HUES6 (cell line): ENCODE data around the gene CTSD.

Experiments
- H3K27ac ChIP-seq: 2 replicates; pipeline ENCODE4 v1.7.0; 2013; ENCODE audit warnings: low read depth, mild to moderate bottlenecking, low read length, inconsistent platforms
- H3K27me3 ChIP-seq: 2 replicates; pipeline ENCODE4 v1.6.1; 2013; ENCODE audit warnings: low read length; ENCODE audit not compliant: control insufficient read depth, insufficient read depth
- H3K36me3 ChIP-seq: 2 replicates; pipeline ENCODE4 v1.6.1; 2013; ENCODE audit warnings: low read length; ENCODE audit not compliant: control insufficient read depth, insufficient read depth
- H3K4me1 ChIP-seq: 2 replicates; pipeline ENCODE4 v1.6.1; 2013; ENCODE audit warnings: low read length; ENCODE audit not compliant: control insufficient read depth, insufficient read depth
- H3K4me3 ChIP-seq: 2 replicates; pipeline ENCODE4 v1.5.1; 2013; ENCODE audit warnings: low read depth, low read length
- H3K9ac ChIP-seq: one replicate; pipeline ENCODE4 v1.6.1; 2013; ENCODE audit warnings: mild to moderate bottlenecking, low read length
- H3K9me3 ChIP-seq: 2 replicates; pipeline ENCODE4 v1.6.1; 2013; ENCODE audit warnings: low read depth, low read length; ENCODE audit not compliant: control insufficient read depth, insufficient read depth

Gene CTSD

GRCh38 chr11:1746511-1746931, 17.2 kb downstream of the CTSD start:
- Histone ChIP-seq H3K4me3 (no peak overlapping the region), H3K27ac (no peak overlapping the region), H3K9ac (no peak overlapping the region), H3K9me3 (peaks cover 6% of the 10 kb centered on the region; the same call in 1 of the 2 replicates), H3K36me3 (no peaks in the 10 kb centered on the region), H3K4me1 (peaks cover 11% of the 10 kb centered on the region; the same call in 1 of the 2 replicates), H3K27me3 (peaks cover 87% of the 10 kb centered on the region)

GRCh38 chr11:1745701-1746320, 17.9 kb downstream of the CTSD start:
- H3K27ac ChIP-seq: no peak overlapping the region
- H3K36me3 ChIP-seq: no peaks in the 10 kb centered on the region
- peaks cover 94% of the 10 kb centered on the region for H3K27me3 ChIP-seq
- no peak overlapping the region for H3K4me3 ChIP-seq
- H3K4me1 ChIP-seq: peaks cover 11% of the 10 kb centered on the region; the same call in 1 of the 2 replicates
- H3K9ac ChIP-seq: no peak overlapping the region
- peaks cover 6% of the 10 kb centered on the region; the same call in 1 of the 2 replicates for H3K9me3 ChIP-seq

DNA sequence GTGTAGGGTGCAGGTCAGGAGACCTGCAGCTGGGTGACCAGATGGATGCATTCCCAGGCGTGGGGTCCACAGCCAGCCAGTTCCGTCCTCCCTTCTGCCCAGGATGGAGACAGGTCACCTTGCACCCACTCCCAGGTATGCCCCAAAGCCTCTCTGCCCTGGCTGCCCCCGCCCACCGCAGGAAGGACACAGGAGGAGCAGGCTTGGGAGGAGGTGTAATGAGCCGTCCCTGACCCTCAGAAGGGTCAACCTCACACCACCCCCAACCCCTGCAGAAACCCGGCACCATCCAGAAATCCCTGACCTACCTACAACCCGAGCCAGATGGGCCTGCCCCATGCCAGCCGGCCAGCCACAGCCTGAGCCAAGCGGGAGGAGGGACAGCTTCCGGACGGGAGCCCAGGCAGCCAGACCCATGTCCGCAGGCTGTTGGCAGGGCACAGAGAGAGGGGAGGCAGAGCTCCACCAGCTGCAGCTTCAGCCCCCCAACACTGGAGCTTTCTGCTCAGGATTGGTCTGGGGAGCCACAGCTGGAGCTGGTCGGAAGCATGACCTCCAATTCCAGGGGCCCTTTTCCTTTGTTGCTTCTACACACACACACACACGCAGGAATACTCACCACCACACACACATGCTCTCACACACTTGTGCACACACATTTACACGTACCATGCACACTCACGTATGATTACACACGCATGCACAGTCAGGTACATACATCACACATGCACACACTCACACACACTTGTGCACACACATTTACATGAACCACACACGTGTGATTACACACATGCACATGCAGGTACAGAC, 18.6 kb downstream of the CTSD start:
- Histone ChIP-seq H3K27me3 (peaks cover 94% of the 10 kb centered on the region), H3K4me1 (peaks cover 4% of the 10 kb centered on the region; the same call in 1 of the 2 replicates), H3K36me3 (no peaks in the 10 kb centered on the region), H3K4me3 (no peak overlapping the region), H3K9me3 (peaks cover 6% of the 10 kb centered on the region; the same call in 1 of the 2 replicates), H3K9ac (no peak overlapping the region), H3K27ac (no peak overlapping the region)

DNA sequence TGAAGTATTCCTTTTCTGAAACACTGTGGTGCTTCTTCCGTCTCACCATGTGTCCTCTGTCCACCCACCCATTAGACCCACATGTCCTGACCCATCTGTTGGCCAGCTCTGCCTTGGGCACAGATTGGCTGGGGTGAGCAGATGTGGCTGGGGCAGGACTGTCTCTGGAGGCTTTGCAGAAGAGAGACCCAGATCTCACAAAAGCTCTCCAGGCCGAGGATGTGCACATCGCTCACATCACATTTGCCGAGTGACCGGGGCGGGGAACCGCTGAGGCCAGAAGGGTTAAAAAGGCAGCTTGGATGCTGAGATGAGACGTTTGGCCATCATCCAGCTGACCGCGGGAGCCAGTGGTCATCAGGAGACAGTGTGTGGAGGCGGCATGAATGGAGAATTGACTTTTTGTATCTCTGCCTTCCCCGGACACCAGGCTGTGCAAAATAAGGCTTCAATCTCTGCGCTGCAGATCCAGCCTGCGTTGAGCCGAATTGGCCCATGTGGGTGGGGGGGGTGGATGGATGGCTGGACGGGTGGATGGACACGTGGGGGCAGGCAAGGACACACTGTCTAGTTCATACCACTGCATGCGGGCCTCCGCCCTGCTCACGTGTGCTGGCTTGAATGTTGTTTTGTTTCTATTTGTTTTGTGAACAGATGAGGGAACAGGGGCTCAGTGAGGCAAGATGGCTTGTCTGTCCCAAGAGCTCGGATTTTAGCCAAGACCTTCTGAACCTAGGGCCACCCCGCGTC, 19.4 kb downstream of the CTSD start:
- Histone ChIP-seq H3K27ac (no peak overlapping the region), H3K4me3 (no peak overlapping the region)

DNA sequence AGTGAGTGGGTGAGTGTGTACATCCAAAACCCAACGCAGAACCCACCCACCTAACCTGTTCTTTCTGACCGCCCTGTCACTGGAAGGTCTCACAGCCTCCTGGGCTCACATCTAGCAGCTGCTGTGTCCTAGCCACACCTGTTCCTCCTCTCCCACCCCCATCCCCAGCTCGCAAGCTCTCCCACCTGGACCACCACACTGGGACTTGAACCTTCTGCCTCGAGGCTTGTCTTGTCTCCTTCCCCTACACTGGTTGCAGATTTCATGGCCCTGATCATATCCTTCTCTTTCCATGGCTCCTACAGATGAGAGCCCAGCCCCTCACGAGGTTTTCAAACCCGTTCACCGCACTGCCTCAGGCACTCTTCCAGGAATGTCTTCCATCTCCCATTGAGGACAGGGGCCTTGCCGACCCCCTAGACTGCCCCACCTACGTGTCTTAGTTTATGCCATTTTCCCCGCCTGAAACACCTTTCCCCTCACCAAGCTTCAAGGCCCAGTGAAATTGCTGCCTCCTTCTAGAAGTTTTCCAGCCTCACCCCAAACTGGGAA, 20.1 kb downstream of the CTSD start:
- H3K36me3 ChIP-seq: no peaks in the 10 kb centered on the region
- H3K4me3 ChIP-seq: no peak overlapping the region
- H3K9ac ChIP-seq: no peak overlapping the region

More for the DNA sequence above, 19.4 kb downstream of the CTSD start:
- H3K36me3 ChIP-seq: no peaks in the 10 kb centered on the region
- H3K27me3 ChIP-seq: peaks cover 92% of the 10 kb centered on the region
- H3K4me1 ChIP-seq: no peaks in the 10 kb centered on the region
- no peak overlapping the region for H3K9ac ChIP-seq
- H3K9me3 ChIP-seq: peaks cover 6% of the 10 kb centered on the region; the same call in 1 of the 2 replicates

GRCh38 chr11:1742869-1743584, 20.7 kb downstream of the CTSD start:
- peaks cover 89% of the 10 kb centered on the region for H3K27me3 ChIP-seq
- H3K4me1 ChIP-seq: no peaks in the 10 kb centered on the region
- no peak overlapping the region for H3K9ac ChIP-seq
- no peak overlapping the region for H3K27ac ChIP-seq
- no peak overlapping the region for H3K4me3 ChIP-seq
- H3K36me3 ChIP-seq: no peaks in the 10 kb centered on the region
- peaks cover 6% of the 10 kb centered on the region; the same call in 1 of the 2 replicates for H3K9me3 ChIP-seq

More for the DNA sequence above, 20.1 kb downstream of the CTSD start:
- Histone ChIP-seq H3K27ac (no peak overlapping the region), H3K27me3 (peaks cover 90% of the 10 kb centered on the region), H3K9me3 (peaks cover 6% of the 10 kb centered on the region; the same call in 1 of the 2 replicates), H3K4me1 (no peaks in the 10 kb centered on the region)

- Histone ChIP-seq H3K36me3 (no peaks in the 10 kb centered on the region), H3K27me3 (peaks cover 86% of the 10 kb centered on the region), H3K9ac (no peak overlapping the region), H3K9me3 (peaks cover 9% of the 10 kb centered on the region), H3K4me1 (no peaks in the 10 kb centered on the region), H3K4me3 (no peak overlapping the region), H3K27ac (no peak overlapping the region)
Observed at GRCh38 chr11:1742371-1742770, 21.4 kb downstream of the CTSD start.

- Histone ChIP-seq H3K36me3 (no peaks in the 10 kb centered on the region), H3K27ac (no peak overlapping the region), H3K27me3 (peaks cover 82% of the 10 kb centered on the region), H3K4me1 (no peaks in the 10 kb centered on the region), H3K4me3 (no peak overlapping the region), H3K9ac (no peak overlapping the region), H3K9me3 (peaks cover 10% of the 10 kb centered on the region)
Observed at GRCh38 chr11:1741741-1742140, 22.0 kb downstream of the CTSD start.

- no peaks in the 10 kb centered on the region for H3K4me1 ChIP-seq
- peaks cover 7% of the 10 kb centered on the region for H3K9me3 ChIP-seq
- H3K9ac ChIP-seq: no peak overlapping the region
- no peaks in the 10 kb centered on the region for H3K36me3 ChIP-seq
- H3K27me3 ChIP-seq: peaks cover 82% of the 10 kb centered on the region
- no peak overlapping the region for H3K4me3 ChIP-seq
- no peak overlapping the region for H3K27ac ChIP-seq
Observed at GRCh38 chr11:1740786-1741530, 22.8 kb downstream of the CTSD start.

- Histone ChIP-seq H3K4me1 (no peaks in the 10 kb centered on the region), H3K27ac (no peak overlapping the region), H3K9me3 (peaks cover 4% of the 10 kb centered on the region), H3K9ac (no peak overlapping the region), H3K36me3 (no peaks in the 10 kb centered on the region), H3K27me3 (peaks cover 81% of the 10 kb centered on the region), H3K4me3 (no peak overlapping the region)
Observed at GRCh38 chr11:1739576-1739975, 24.2 kb downstream of the CTSD start.
